Activated CD8-positive, alpha-beta memory T cell treated with anti-CD3 and anti-CD28 coated beads for 4 hours (primary cell): ENCODE results near the gene SLC25A3.
"Not testable (repeated sequence)": the region's sequence is repeated elsewhere in the genome, so short reads cannot be mapped to it uniquely, and the experiment has no call there.

Experiments used
- DNase-seq, 2 donors: peaks; one replicate each; pipeline ENCODE4 v3.0.0-alpha.2; 2020; ENCODE audit warnings: low read depth in 2 of 2

Gene SLC25A3

GRCh38 chr12:98595243-98595988 is 1.9 kb downstream of the SLC25A3 start:
- no peak for DNase-seq

- DNase-seq, result not testable (repeated sequence)
These were observed 3.8 kb downstream of the SLC25A3 start for GRCh38 chr12:98597313-98597712.

DNA sequence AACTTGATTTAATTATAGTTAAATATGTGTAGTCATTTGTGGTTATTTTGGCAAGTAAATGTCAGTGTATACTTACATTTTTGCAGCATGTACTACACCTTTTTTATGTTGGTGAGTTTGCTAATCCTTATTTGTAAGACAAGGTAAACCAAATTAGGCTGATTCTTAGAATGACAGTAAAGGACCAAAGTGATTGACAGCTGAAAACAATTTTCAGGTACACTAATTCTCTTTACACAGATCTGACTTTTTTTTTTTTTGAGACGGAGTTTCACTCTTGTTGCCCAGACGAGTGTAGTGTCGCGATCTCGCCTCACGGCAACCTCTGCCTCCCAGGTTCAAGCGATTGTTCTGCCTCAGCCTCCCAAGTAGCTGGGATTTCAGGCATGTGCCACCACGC is 8.4 kb downstream of the SLC25A3 start:
- DNase-seq, result no peak

GRCh38 chr12:98606359-98606988 is 13.0 kb downstream of the SLC25A3 start:
- no peak for DNase-seq

- no peak for DNase-seq
These were observed 17.1 kb downstream of the SLC25A3 start for GRCh38 chr12:98610596-98610995.

DNA sequence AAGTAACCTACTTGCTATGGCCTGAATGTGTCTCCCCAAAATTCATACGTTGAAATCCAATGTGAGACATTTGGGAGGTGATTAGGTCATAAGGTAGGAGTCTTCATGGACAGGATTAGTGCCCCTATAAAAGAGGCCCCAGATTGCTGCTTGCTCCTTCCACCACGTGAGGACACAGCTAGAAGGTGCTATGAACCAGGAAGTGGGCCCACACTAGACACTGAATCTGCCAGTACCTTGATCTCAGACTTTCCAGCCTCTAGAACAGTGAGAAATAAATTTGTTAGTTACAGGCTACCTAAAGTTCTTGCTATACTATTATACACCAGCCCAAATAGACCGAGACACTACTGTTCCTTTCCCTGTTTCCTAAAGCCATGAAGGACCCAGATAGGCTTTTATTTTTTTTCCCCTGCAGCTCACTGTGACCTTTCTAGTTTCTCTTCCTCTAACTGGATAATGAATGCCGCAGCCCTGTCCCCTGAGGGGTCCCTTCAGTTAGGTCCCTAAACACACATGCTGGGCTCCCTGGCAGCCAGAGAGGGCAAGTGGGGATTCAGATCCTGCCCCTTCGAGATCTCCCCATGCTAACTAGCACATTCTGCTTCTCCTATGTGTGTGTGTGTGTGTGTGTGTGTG is 19.3 kb downstream of the SLC25A3 start:
- no peak for DNase-seq

GRCh38 chr12:98618952-98619351 is 25.5 kb downstream of the SLC25A3 start:
- no peak for DNase-seq

DNA sequence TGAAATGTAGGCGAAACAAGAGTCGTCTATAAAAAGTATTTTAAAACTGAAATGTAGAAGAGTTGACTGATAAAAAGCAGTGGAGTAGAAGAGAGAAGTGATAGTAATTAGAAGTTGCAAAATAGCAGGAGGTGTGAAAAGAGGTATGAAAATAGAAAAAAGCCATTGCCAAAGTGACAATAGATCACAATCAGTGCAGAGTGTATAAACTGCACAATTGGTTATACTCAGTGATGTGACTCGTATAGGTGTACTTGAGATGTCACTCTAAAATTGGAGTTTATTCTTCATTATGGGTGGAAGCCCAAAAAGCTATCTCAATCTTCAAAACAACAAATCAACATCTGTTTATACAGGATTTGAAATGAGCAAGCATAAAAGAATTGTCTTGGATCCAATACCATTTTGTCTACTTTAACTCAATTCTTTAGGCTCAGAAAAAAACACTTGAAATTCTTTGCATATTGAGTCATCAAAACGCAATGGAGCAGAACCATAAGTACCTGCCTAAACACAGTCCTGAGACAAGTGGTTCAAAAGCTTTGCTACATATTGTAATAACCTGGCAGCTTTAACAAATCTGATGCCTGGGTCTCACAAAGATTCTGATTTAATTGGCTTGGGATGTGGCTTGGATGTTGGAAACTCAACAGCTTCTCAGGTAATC is 42.3 kb downstream of the SLC25A3 start:
- no peak for DNase-seq

DNA sequence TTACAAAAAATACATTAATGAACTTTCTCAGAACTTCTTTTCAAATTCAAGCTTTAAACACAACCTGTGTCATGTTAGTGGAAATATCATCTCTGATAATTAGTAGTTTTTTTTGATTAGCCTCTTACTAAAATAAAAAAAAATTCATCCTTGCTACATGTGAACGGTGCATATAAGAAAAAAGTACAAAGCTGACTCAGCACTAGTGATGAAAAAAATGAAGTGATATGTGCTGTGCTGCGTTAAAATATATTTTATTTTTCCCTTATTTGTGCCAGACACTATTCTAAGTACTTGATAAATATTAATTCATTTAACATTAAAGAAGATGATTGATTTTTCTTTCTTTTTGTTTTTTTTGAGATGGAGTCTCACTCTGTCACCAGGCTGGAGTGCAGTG is 43.6 kb downstream of the SLC25A3 start:
- DNase-seq, result no peak

DNA sequence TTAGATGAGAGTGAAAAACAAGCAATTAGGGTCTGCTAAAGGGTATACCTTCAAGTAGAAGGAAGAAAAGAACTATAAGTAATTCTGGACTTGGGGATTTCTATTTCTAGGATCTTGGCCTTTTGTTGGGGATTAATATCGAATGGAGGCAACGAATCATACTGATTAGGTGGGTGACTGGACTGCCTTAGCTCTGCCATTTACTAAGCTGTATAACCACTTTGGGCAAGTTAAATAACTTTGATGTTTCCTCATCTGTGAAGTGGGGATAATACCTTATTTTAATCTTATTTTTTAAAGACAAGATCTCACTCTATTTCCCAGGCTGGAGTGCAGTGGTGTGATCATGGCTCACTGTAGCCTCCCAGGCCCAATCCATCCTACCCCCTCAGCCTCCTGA is 44.5 kb downstream of the SLC25A3 start:
- no peak for DNase-seq

- DNase-seq, result no peak
These were observed 46.0 kb downstream of the SLC25A3 start for GRCh38 chr12:98639491-98639890.

DNA sequence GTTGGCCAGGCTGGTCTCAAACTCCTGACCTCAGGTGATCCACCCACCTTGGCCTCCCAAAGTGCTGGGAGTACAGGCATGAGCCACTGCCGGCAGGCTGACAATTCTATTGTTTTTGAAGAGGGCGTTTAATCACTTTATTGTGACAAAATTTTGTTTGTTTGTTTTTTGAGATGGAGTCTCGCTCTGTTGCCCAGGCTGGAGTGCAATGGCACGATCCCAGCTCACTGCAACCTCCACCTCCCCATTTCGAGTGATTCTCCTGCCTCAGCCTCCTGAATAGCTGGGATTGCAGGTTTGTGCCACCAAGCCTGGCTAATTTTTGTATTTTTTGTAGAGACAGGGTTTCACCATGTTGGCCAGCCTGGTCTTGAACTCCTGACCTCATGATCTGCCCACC is 49.3 kb downstream of the SLC25A3 start:
- DNase-seq, result not testable (repeated sequence)

- DNase-seq, result peak in 1 of 2 donors; percentile 6
These were observed 50.9 kb downstream of the SLC25A3 start for GRCh38 chr12:98644433-98644711.

- DNase-seq, result peak; percentile 91 to 95
These were observed 51.5 kb downstream of the SLC25A3 start, which contains the start of the genes APAF1 and IKBIP for GRCh38 chr12:98644712-98645571. APAF1 (plus strand) TSS chr12:98645290; CDS start chr12:98648360, 3,070 bp downstream. IKBIP (minus strand) TSS chr12:98644788; CDS start chr12:98644701, 87 bp downstream.

- no peak for DNase-seq
These were observed 52.1 kb downstream of the SLC25A3 start for GRCh38 chr12:98645572-98646067.

DNA sequence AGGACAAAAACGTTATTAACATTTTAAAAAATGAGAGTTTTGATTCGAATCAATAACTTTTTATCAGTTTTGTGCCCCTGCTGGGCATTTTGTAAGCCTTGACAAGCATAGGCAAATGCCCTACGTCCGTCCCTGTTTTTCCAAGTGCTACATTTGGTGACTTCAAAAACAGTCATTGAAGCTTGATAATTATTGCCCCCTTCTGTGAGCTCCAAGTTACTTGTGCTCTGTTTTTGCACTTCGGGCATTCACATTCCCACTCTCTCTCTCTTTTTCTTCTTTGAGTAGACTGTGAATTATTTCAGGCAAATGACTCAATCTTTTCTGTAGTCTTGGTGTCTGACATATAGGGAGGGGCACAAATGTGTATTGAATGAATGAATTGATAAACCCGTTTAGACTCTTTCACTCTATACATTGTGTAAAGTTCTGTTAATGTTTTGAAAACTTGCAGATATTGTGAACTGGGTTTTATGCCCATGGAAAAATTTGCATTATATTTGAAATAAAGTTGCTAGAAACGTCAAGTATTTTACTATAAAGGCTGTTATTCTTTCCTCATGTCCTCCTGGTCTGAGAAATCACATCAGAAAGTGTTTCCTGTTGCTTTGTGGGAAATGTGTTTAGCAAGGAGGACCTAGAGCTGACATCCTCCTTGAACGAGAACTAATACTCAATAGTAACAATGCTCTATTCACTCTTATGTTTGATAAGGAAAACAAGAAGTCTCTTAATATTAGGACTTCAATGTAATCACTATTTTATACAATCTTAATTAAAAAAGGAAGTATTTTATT is 53.0 kb downstream of the SLC25A3 start:
- no peak for DNase-seq

DNA sequence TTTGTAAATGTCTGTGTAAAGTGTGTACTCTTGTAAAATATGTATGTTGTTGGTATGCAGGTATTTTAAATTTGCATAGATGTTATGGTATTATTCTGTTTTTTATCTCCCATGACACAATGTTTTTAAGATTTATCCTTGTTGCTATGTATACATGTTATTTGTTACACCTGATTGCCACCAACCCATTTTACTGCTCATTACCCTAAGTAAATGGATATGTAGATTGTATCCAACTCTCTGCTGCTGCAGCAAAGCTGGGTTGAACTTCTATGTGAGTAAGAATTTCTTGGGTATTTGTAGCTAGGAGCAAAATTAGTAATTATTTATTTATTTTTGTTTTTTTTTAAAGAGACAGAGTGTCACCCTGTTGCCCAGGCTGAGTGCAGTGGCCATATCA is 57.8 kb downstream of the SLC25A3 start:
- no peak for DNase-seq

GRCh38 chr12:98653866-98654493 is 60.5 kb downstream of the SLC25A3 start:
- no peak for DNase-seq
